Measurements from ENCODE around the gene GGCT.
"Not testable (repeated sequence)": the region's sequence is repeated elsewhere in the genome, so short reads cannot be mapped to it uniquely, and the experiment has no call there.

Gene GGCT

DNA sequence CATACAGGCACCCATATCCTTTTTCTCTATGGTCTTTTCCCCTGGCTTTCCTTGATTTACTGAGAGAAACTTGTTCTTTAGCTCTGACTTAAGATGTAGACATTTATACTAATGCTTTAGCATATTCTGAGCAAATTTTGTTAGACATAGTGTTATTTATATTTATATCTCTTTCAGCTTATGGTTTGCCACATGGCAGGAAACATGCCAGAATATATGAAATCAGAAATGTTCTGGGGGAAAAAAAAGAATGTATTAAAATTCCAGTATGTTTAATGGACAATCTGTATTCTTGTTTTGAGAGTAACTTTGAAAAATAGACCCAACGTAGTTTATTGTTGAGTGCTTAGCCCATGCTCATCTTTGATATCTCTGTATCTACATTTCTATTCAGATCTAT is 10.1 kb upstream of the GGCT start:
- DNase-seq: no peak

DNA sequence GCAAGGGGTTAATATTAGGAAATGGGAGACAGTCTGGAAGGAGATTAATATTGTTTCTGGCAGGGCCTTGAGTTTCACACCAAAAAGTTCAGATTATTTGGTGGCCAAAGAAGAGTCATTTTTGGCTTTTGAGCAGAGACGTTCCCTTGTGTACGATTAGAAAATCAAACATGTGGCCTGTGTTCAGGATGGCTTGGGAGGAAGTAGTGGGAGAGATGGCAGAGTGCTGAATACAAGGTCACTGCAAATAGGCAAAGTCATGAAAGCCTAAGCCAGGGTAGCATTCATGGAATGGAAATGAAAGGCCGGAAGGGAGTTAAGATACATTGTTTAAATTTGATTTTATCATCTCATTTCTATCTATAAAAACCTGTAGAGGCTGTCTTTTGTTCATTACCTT is 9.5 kb upstream of the GGCT start:
- DNase-seq: no peak

DNA sequence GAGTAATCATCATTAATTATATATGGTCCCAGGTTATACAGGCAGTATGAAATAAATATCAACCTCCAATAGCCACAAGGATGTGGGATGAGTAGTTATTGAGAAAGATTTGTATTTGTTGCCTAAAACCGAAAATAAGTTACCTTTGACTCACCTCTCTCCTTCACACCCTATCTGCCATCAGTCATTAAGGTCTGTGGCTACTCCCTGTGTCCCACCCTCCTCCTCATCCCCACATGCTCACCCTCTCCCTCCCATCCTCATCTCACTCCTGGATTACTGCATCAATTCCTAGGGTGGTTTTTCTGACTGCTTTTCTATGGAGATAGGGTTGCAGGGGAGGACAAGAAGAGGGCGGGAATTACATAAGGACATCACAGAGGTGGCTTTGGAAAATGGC is 9.1 kb upstream of the GGCT start:
- DNase-seq: no peak

DNA sequence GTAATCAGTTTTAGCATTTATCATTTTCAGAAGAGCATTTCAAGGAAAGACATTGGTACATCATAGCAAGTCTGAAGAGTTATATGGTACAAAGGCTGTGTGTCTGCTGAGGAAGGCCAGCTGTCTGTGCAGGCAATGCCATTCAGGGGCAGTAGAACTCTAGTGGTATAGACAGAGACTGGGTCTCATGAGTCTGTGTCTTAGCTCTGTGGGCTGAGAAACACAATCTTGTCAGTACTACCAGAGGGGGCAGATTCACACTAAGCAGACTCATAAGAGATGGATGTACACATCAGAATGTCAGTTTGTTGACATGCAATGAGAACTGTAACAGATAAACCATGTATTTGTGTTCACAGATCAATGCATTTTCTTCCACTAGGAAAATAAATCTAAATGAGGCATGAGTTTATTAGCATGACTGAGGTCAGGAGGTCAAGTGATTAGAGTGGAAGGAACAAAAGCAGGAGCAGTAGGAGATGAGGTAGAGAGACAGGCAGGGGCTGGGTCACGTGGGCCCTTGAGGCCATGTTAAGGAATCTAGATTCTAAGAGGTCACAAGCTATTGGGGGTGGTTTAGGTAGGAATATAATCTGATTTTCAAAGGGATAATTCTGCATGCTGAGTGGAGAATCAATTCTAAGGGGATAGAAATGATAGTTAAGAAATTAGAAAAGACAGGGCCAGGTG is 7.5 kb upstream of the GGCT start:
- DNase-seq: no peak

DNA sequence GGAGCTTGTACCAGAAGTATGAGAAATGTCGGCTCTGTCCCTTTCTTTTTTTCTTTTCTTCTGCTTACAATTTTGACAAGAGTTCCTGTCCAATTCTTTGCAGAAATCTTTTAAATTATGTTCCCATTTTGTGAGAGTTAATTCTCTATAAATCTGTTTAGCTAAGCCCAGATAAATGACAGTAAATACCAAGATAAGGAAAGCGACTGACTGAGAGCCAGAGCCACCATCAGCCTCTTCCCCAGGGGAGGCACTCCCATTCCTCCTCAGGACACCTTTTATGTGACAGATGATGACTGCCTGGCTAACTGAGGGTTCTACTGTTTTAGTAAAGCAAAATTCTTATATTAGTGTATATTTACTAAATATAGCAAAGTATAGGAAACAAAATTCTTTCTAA is 6.9 kb upstream of the GGCT start:
- no peak for DNase-seq

DNA sequence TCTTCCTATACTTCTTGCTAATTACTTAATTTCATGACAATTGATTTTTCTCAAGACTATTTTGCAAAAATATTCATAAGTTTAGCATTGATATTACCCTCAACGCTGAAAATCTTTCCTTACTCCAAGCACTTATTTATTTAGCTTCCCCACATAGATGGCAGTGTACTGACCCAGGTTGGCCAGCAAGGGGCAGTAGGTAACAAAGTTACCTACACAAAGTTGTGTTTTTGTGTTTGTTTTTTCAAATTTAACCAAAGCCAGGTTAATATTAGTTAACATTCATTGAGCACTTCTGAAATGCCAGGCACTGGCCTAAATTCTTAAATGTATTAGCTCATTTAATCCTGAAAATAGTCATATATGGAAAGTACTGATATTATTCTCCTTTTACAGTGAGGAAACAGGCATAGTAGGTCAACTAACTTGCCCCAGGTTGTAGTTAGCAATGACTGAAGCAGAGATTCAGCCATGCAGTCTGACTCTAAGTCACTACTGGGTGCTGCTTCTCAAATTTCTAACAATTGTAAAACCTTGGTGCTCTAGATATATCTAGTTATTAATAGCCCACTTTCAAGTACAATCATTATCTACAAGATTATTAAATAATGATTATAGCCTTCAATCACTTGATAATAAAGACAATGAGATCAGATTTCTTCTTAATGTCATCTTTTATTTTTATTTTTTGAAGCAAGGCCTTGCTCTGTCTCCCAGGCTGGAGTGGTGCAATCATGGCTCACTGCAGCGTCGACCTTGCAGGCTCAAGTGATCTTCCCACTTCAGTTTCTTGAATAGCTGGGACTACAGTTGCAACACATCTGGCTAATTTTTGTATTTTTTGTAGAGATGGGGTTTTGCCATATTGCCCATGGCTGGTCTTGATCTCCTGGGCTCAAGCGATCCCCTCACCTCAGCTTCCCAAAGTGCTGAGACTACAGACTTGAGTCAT is 5.8 kb upstream of the GGCT start:
- no peak for DNase-seq

DNA sequence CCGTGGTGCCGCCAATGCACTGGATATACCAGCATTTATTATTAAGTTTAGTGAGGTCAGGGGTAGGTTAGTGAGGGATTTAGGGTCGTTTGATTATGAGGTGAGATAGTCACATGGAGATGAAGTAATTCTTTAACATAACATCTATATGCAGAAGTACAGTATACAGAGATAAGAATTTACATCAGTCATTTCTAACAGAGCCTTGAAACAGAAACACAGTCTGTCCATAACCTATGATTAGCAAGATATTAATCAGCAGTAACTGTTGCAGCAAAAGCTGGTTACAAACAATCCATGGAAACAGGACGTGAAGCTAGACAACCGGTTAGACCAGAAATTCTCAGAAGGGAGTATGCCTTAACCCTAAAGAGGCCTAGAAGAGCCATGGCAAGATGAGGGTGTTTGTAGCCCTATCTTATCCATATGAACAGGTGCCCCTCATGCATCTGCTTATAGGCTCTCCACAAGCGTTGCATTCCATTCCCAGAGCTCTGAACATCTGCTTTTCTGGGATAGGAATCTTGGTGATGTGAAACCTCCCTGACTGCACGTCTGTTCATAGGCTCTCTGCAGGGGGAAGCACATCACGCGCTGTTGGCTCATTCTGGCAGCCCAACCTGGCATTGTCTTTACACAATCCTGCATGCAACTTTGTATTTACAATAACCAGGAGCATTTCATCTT is 4.7 kb upstream of the GGCT start:
- not testable (repeated sequence) for DNase-seq

DNA sequence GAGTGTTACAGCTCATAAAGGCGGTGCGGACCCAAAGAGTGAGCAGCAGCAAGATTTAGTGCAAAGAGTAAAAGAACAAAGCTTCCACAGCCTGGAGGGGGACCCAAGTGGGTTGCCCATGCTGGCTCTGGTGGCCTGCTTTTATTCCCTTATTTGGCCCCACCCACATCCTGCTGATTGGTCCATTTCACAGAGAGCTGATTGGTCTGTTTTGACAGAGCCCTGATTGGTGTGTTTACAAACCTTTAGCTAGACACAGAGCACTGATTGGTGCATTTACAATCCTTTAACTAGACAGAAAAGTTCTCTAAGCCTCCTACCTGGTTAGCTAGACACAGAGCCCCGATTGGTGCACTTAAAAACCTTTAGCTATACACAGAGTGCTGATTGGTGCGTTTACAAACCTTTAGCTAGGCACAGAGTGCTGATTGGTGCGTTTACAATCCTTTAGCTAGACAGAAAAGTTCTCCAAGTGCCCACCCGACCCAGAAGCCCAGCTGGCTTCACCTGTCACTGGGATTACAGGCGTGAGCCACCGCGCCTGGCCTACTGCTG is 2.8 kb upstream of the GGCT start:
- DNase-seq: not testable (repeated sequence)

DNA sequence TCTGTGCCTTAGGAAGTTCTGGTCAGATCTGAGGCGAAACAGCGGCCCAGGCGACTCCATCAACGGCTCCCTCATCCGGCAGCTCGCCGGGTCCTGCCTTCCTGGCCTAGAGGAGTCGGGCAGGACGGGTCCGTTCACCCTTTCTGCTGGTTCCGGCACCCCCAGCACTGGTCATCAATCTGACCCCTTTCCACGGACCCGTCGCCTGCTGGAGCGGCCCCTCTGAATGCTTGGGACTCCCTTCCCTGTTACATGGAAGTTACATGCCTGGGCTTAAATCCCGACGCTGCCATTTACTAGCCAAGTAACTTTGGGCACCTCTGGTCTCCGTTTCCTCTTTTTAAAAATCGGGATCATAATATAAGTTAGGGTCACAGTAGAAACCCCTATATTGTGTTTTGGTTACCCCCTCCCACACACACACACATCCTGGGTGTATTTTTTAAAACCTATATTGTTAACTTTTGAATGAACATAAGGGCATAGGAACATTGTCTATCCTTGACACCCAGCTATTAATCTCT is 607 bp upstream of the GGCT start:
- DNase-seq: no peak

DNA sequence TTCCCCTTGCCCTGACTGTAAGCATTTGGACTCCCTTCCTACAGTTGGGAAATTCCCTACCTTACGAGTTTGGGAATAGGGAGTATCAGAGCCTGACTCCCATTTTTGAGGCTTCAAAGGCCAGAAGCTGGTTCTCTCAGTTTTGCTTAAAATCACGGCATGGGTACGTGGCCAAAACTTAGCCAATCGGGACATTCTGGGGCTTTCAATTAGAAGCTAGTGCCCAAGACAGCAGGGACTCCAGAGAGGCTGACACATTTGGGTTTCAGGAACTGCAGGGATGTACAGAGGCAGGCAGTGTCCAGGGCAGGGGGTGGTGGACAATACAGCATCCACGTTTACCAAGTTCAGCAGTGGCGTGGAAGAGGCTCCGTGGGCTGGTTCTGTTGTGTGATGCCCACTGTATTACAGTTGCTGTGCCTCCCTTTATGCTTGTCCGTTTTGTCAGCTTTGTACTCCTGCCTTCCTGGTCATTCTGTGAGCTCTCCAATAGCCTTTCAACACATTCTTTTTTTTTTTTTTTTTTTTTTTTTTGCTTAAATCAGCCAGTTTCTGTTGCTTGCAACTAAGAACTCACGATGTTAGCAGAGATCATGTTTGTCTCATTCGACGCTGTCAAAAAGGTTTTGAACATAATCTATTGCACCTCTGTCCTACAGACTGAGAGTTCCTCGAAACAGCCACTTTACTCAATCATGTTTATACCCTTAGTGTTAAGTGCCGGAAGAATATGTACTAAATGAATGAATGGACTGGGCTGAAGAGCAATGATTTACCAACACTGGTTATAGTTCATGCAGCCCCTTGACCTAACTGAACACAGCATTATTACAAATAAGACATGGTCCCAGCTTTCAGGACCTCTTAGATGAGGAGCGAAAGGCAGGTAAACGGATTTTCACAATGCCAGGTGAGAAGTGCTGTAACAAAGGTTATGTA is 1.1 kb downstream of the GGCT start:
- no peak for DNase-seq

DNA sequence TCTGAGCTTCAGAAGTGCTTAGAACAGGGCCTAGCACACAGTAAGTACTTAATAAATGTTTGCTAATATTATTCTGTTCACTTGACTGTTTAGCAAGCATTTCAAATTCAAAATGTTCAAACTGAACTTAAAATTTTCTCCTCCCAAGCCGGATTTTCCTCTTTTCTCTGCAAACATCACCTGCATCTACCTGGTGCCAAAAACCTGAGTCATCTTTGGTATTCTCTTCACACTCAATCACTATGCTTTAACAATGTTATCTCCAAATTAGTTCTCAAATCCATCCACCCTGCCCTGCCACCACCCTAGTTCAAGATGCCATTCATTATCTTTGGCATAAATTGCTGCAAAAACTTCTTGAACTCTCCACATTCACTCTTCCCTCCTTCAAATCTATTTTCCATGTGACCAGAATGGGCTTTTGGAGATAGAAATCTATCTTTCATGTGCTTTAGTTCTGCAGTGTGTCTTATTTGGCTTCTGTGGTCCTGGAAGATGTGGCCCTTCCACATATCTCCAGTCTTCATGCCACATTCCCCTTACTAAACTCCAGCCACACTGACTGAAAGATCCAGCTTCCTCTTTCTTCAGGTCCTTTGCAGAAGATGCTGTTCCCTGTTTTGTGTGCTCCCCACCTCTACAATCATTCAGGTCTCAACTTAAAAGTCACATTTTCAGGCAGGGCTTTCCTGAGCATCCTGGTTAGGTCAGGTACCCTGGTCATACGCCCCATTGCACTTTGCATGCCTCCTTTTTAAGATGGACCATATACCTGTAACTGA is 2.0 kb downstream of the GGCT start:
- DNase-seq: no peak

DNA sequence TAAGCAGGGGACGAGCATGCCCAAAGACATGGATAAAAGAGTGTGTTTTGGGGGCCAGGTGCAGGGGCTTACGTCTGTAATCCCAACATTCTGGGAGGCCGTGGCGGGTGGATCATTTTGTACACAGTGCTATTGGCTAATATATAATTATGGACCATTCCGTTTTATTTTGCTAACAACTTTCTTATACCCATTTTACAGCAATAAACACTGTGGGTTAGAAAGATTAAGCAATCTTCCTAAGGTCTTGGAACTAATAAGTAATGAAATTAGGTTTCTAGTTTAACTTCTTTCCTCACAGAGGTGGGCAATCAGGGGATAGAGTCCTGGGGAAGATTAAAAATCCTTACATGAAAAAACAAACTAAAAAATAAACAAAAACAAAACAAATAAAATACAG is 3.4 kb downstream of the GGCT start:
- no peak for DNase-seq

DNA sequence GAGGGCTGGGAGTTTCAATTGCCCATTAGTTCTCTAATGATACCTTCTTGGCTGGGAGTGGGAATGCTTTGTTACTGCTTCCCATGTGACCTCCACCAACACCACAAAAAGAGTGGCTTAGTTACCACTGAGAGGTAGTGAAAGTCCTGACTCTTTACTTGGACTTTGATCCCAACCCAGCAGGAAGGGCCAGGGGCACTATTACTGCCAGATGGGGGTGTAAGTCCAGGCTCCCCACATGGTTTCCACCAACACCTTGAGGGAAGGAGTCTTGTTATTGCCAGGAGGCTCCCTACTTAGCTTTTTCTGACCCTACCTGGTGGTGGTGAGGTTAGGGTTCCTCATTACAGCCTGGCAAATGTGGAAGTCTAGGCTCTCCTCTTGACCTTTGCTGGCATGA is 11.4 kb downstream of the GGCT start:
- no peak for DNase-seq

DNA sequence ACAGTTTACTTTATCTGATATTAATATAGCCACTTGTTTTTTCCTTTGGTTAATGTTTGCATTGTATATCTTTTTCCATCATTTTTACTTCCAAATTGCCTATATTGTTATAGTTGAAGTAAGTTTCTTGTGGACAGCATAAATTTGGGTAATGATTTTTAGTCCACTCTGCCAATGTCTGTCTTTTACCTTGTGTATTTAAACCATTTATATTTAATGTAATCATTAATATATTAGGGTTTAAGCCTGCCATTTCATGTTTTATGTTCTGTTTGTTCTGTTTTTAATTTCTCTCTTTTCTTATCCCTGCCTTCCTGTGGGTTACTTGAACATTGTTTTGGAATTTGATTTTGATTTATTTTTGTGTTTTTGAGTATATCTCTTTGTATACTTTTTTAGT is 13.2 kb downstream of the GGCT start:
- DNase-seq: no peak

DNA sequence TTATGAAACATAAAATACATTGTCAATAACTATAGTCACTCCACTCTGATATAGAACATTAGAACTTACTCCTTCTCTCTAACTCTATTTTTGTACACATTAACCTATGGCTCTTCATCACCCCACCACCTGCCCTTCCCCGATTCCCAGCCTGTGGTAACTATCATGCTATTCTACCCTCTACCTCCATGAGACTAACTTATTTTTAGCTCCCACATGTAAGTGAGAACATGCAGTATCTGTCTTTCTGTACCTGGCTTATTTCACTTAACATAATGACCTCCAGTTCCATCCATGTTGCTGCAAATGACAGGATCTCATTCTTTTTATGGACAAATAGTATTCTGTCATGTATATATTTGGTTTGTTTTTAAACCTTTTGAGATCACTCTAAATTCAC is 17.3 kb downstream of the GGCT start:
- no peak for DNase-seq

DNA sequence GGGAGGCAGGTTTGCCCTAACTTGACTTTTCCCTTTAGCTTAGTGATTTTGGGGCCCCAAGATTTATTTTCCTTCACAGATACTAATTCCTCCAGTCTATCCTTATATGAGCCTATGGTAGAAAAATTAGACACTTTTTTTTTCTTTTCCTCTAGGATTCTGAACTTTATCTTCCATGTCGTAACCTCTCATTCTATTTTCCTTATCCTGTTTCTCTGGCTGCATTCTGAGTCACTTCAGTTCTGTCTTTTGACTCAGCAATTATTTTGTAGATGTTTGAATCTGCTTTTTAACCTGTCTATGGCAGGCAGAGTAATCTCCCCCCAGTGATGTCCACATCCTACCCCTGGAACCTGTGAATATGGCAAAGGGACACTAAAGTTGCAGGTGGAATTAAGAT is 19.0 kb downstream of the GGCT start:
- DNase-seq: no peak

DNA sequence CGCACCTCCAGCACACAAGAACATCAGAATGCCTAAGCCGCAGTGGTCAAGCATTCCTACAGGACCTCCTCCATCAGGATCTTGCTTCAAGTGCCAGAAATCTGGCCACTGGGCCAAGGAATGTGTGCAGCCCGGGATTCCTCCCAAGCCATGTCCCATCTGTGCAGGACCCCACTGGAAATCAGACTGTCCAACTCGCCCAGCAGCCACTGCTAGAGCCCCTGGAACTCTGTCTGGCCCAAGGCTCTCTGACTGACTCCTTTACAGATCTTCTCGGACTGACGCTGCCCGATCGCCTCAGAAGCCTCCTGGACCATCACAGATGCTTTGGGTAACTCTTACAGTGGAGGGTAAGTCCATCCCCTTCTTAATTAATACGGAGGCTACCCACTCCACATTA is 23.2 kb downstream of the GGCT start:
- DNase-seq: not testable (repeated sequence)

DNA sequence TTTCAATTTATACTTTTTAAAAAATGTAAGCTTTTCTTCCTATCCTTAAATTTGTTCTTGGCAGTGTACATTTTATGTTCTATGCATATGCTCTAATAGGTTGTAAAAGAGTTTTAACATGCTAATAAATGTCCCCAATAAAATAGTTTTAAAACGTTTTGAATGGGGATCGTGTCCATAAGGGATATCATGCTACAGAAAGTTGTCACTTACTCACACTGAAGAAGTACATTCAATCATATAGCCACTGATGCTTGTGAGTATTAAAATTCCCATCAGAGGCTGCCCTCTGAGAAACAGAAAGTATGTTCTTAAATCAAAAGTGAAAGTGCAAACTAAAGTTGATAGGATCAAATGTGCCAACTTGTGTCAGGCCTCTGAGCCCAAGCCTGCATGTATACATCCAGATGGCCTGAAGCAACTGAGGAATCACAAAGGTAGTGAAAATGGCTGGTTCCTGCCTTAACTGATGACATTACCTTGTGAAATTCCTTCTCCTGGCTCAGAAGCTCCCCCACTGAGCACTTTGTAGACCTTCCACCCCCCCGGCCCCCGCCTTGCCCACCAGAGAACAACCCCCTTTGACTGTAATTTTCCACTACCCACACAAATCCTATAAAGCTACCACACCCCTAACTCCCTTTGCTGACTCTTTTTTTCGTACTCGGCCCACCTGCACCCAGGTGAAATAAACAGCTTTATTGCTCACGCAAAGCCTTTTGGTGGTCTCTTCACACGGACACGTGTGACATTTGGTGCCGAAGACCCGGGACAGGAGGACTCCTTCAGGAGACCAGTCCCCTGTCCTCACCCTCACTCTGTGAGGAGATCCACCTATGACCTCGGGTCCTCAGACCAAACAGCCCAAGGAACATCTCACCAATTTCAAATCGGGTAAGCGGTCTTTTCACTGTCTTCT is 25.2 kb downstream of the GGCT start:
- DNase-seq: no peak

DNA sequence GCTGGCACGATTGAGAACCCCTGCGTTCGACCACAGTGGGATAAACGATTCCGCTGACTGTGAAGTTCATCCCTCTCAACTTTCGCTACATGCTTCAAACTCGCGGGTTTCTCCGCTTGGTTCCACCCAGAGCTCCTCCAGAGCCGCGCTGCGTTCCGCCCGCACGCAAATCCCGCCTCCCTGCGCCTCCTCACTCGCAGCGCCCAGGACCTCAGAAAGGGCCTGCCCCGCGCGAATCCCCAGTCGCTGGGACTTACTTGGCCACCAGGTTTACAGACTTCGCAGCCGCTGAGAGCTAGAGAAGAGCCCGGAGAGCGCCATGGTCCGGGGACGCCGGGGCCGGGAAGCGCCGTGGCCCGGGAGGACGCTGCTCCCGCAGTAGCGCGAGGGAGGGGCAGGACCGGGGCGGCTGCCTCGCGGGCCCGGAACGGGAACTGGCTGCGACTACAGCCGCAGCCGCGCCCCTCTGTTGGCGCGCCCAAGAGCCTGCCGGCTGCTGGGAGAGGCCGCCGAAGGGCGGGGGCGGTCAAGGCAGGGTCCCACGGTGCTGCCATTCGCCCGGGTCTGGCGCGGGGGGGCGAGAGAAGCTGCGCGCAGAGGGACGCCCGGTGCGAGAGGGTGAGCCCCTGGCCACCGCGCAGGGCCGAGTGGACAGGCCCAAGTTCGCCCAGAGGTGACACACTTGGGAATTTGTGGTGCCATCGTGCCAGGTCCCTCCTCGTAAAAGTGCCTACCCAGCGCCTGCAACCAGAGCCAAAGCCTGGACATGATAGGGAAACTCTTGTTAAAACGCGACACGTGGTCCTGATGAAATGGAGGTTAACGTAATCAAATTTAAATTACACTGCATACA is 26.1 kb downstream of the GGCT start, which contains the start of gene NOD1:
TSS of gene NOD1 (minus strand) at position 436 of the 853 bp plus-strand sequence. CDS start 21,863 bp downstream, outside the sequence.
- DNase-seq: peak; percentile 75
